ENCODE measurements around the gene IGFALS.

DNA sequence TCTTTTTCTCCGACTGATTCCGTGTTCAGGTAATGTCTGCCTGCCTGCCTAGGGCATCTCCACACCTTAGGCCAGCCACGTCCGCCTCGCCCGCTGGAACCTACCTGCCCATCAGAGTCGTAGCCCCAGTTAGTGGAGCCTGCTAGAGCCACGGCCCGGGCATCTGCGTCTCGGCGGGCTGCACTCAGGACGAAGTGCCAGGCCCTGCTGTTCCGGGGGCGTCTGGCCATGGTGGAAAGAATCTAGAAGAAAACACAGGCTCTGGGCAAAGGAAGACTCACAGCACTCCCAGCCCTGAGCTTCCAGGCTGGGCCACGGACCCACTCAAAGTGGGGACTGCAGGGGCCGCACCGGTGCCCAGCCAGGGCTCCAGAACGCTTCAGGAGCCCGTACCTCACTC lies 12.3 kb downstream of the IGFALS start:
- TF ChIP-seq ARNT (IDR thresholded peaks at IDR 0.05) (no peak), SP1 (IDR thresholded peaks at IDR 0.05) (no peak), SUZ12 (IDR thresholded peaks at IDR 0.05) (no peak), BHLHE40 (IDR thresholded peaks at IDR 0.05; ENCODE audit: borderline replicate concordance) (no peak), TARDBP (IDR thresholded peaks at IDR 0.05) (no peak), NFRKB (IDR thresholded peaks at IDR 0.05) (no peak), FOXK2 (IDR thresholded peaks at IDR 0.05) (no peak), FOXM1 (IDR thresholded peaks at IDR 0.05; ENCODE audit: borderline replicate concordance) (no peak), ZNF384 (IDR thresholded peaks at IDR 0.05) (no peak), ELF4 (IDR thresholded peaks at IDR 0.05) (no peak), FOXA1 (IDR thresholded peaks at IDR 0.05) (no peak)
